Stimulated activated naive CD8-positive, alpha-beta T cell treated with anti-CD3 and anti-CD28 coated beads, Interleukin-15, Interleukin-2, amounts not matched to agents 100 U/mL and 50 U/mL, for 24 hours (primary cell): ENCODE results near the gene TOMM22.
A peak's percentile ranks its signal among the peaks of the same experiment; 100 is the strongest.
"Not testable (repeated sequence)": the region's sequence is repeated elsewhere in the genome, so short reads cannot be mapped to it uniquely, and the experiment has no call there.

Experiments
- ATAC-seq: fragments of 150-1000 bp; cut with Tn5 transposase; one replicate; pipeline ENCODE4 v1.10.0; 2021
- DNase-seq: peaks from one replicate; pipeline ENCODE4 v3.0.0; 2021

Gene TOMM22

GRCh38 chr22:38681582-38682335 is at the start of gene TOMM22:
Gene TOMM22 (plus strand): TSS chr22:38681957. CDS start chr22:38681979, 22 bp downstream.
- DNase-seq (peak; percentile 92), ATAC-seq (peak; percentile 100)

GRCh38 chr22:38632528-38632927 is 49.2 kb upstream of the TOMM22 start:
- no peak for DNase-seq
- no peak for ATAC-seq

GRCh38 chr22:38638216-38638615 is 43.5 kb upstream of the TOMM22 start:
- peak; percentile 23 for ATAC-seq
- DNase-seq = no peak

- ATAC-seq (no peak), DNase-seq (no peak)
Measured at GRCh38 chr22:38638728-38639127, 43.0 kb upstream of the TOMM22 start.

GRCh38 chr22:38641476-38642040 is 40.2 kb upstream of the TOMM22 start:
- ATAC-seq = no peak
- DNase-seq = no peak

GRCh38 chr22:38644245-38644644 is 37.5 kb upstream of the TOMM22 start:
- peak; percentile 52 for ATAC-seq
- DNase-seq = not testable (repeated sequence)

GRCh38 chr22:38645430-38645829 is 36.3 kb upstream of the TOMM22 start:
- ATAC-seq = no peak
- no peak for DNase-seq

- no peak for DNase-seq
- no peak for ATAC-seq
Measured at GRCh38 chr22:38649841-38650522, 31.8 kb upstream of the TOMM22 start.

GRCh38 chr22:38652859-38653258 is 28.9 kb upstream of the TOMM22 start:
- ATAC-seq (no peak), DNase-seq (no peak)

- no peak for DNase-seq
- ATAC-seq = no peak
Measured at GRCh38 chr22:38653741-38654140, 28.0 kb upstream of the TOMM22 start.

GRCh38 chr22:38655519-38656255 is 26.1 kb upstream of the TOMM22 start:
- DNase-seq (no peak), ATAC-seq (peak; percentile 6)

- DNase-seq (peak; percentile 92), ATAC-seq (peak; percentile 91)
Measured at GRCh38 chr22:38656256-38657044, 25.3 kb upstream of the TOMM22 start, which contains the start of the genes CBY1 and FAM227A. Gene CBY1 (plus strand): TSS chr22:38656638. CDS start chr22:38668055, 11,417 bp downstream. Gene FAM227A (minus strand): TSS chr22:38656392. CDS start chr22:38650168, 6,224 bp downstream.

GRCh38 chr22:38657045-38657909 is 24.5 kb upstream of the TOMM22 start:
- ATAC-seq (peak; percentile 50), DNase-seq (peak; percentile 60)

- ATAC-seq (no peak), DNase-seq (no peak)
Measured at GRCh38 chr22:38674888-38675287, 6.9 kb upstream of the TOMM22 start.

GRCh38 chr22:38675833-38676232 is 5.9 kb upstream of the TOMM22 start:
- no peak for DNase-seq
- ATAC-seq = no peak

GRCh38 chr22:38684895-38685294 is 3.1 kb downstream of the TOMM22 start:
- ATAC-seq = no peak

GRCh38 chr22:38685761-38686160 is 4.0 kb downstream of the TOMM22 start:
- ATAC-seq = no peak
- DNase-seq = no peak

More at GRCh38 chr22:38684895-38685294, 3.1 kb downstream of the TOMM22 start:
- no peak for DNase-seq

- DNase-seq = no peak
- no peak for ATAC-seq
Measured at GRCh38 chr22:38689651-38690050, 7.9 kb downstream of the TOMM22 start.

GRCh38 chr22:38694049-38694448 is 12.3 kb downstream of the TOMM22 start:
- ATAC-seq (no peak), DNase-seq (no peak)

- DNase-seq (no peak), ATAC-seq (no peak)
Measured at GRCh38 chr22:38694940-38695339, 13.2 kb downstream of the TOMM22 start.
